ENCODE measurements around the gene PPP5C. TPM values are rescaled to one million over a fixed set of nuclear protein-coding genes. Genes with fewer than 3 reads are reported as not detected.
"Not testable (repeated sequence)": the region's sequence is repeated elsewhere in the genome, so short reads cannot be mapped to it uniquely, and the experiment has no call there.

The PPP5C gene
- total RNA-seq, 1 donor from 2014 or later = 69.5 TPM

- DNase-seq = no peak
Measured at GRCh38 chr19:46355234-46356148, 8.6 kb downstream of the PPP5C start.

GRCh38 chr19:46356149-46357055, 9.5 kb downstream of the PPP5C start:
- ATAC-seq (ENCODE audit: poor library complexity) (no peak), DNase-seq (no peak)
- intact Hi-C loops (cut with DNase I) = no loop called here

More at GRCh38 chr19:46355234-46356148, 8.6 kb downstream of the PPP5C start:
- ATAC-seq (ENCODE audit: poor library complexity) = peak; percentile 11
- intact Hi-C loops (cut with DNase I) = no loop called here

GRCh38 chr19:46357846-46358583, 11.1 kb downstream of the PPP5C start:
- intact Hi-C loops (cut with DNase I) = no loop called here
- ATAC-seq (ENCODE audit: poor library complexity) = no peak
- no peak for DNase-seq

- no peak for ATAC-seq (ENCODE audit: poor library complexity)
- intact Hi-C loops (cut with DNase I) = no loop called here
- DNase-seq = no peak
Measured at GRCh38 chr19:46361915-46362314, 15.0 kb downstream of the PPP5C start.

- intact Hi-C loops (cut with DNase I) = no loop called here
- ATAC-seq (ENCODE audit: poor library complexity) = no peak
- no peak for DNase-seq
Measured at GRCh38 chr19:46364359-46364758, 17.5 kb downstream of the PPP5C start.

GRCh38 chr19:46365561-46365960, 18.7 kb downstream of the PPP5C start:
- intact Hi-C loops (cut with DNase I) = no loop called here
- no peak for ATAC-seq (ENCODE audit: poor library complexity)
- no peak for DNase-seq

GRCh38 chr19:46366620-46367292, 19.9 kb downstream of the PPP5C start:
- peak; percentile 42 for ATAC-seq (ENCODE audit: poor library complexity)
- intact Hi-C loops (cut with DNase I) = no loop called here
- no peak for DNase-seq

GRCh38 chr19:46367426-46367825, 20.5 kb downstream of the PPP5C start:
- intact Hi-C loops (cut with DNase I) = no loop called here
- no peak for ATAC-seq (ENCODE audit: poor library complexity)
- no peak for DNase-seq

- DNase-seq (no peak), ATAC-seq (ENCODE audit: poor library complexity) (no peak)
- intact Hi-C loops (cut with DNase I) = no loop called here
Measured at GRCh38 chr19:46368116-46368515, 21.2 kb downstream of the PPP5C start.

GRCh38 chr19:46369817-46370216, 22.9 kb downstream of the PPP5C start:
- ATAC-seq (ENCODE audit: poor library complexity) (no peak), DNase-seq (no peak)
- intact Hi-C loops (cut with DNase I) = no loop called here

GRCh38 chr19:46371371-46371901, 24.5 kb downstream of the PPP5C start:
- no peak for DNase-seq
- intact Hi-C loops (cut with DNase I) = no loop called here
- no peak for ATAC-seq (ENCODE audit: poor library complexity)

- intact Hi-C loops (cut with DNase I) = no loop called here
Measured at GRCh38 chr19:46372901-46373490, 26.1 kb downstream of the PPP5C start.

GRCh38 chr19:46373491-46374359, 26.8 kb downstream of the PPP5C start:
- intact Hi-C loops (cut with DNase I) = no loop called here

More at GRCh38 chr19:46372901-46373490, 26.1 kb downstream of the PPP5C start:
- no peak for ATAC-seq (ENCODE audit: poor library complexity)
- no peak for DNase-seq

GRCh38 chr19:46374536-46375475, 27.9 kb downstream of the PPP5C start:
- ATAC-seq (ENCODE audit: poor library complexity) = no peak
- no peak for DNase-seq
- intact Hi-C loops (cut with DNase I) = no loop called here

More at GRCh38 chr19:46373491-46374359, 26.8 kb downstream of the PPP5C start:
- ATAC-seq (ENCODE audit: poor library complexity) = peak; percentile 80
- DNase-seq = peak; percentile 89

GRCh38 chr19:46375476-46376067, 28.7 kb downstream of the PPP5C start:
- ATAC-seq (ENCODE audit: poor library complexity); DNase-seq; intact Hi-C loops (cut with DNase I): not testable (repeated sequence)

All from Right ventricle myocardium superior (tissue), 1 donor.